Adipocyte (in vitro differentiated cells): ENCODE data around the gene INCENP.

Source experiments
- DNase-seq: peaks from one replicate; pipeline ENCODE4 v3.0.0-alpha.2; 2015; ENCODE audit warnings: low read depth
- H3K27me3 ChIP-seq: replicated peaks from 2 replicates; pipeline ENCODE4 v1.7.0; 2013; ENCODE audit warnings: mild to moderate bottlenecking, low read length, moderate library complexity; ENCODE audit not compliant: control insufficient read depth, insufficient read depth
- H3K36me3 ChIP-seq: 2 replicates; pipeline ENCODE4 v1.7.0; 2013; ENCODE audit warnings: low read length, mild to moderate bottlenecking, moderate library complexity; ENCODE audit not compliant: control insufficient read depth, insufficient read depth, severe bottlenecking
- H3K4me1 ChIP-seq: 2 replicates; pipeline ENCODE4 v1.7.0; 2013; ENCODE audit warnings: mild to moderate bottlenecking, low read length, moderate library complexity; ENCODE audit not compliant: control insufficient read depth, insufficient read depth
- H3K4me3 ChIP-seq: 2 replicates; pipeline ENCODE4 v1.7.0; 2013; ENCODE audit warnings: mild to moderate bottlenecking, low read length, moderate library complexity
- H3K9ac ChIP-seq: 2 replicates; pipeline ENCODE4 v1.7.0; 2013; ENCODE audit warnings: mild to moderate bottlenecking, low read length, moderate library complexity
- H3K9me3 ChIP-seq: 2 replicates; pipeline ENCODE4 v1.7.0; 2013; ENCODE audit warnings: mild to moderate bottlenecking, low read length, moderate library complexity; ENCODE audit not compliant: control insufficient read depth

INCENP gene

GRCh38 chr11:62153617-62154016 lies 29.8 kb downstream of the INCENP start:
- Histone ChIP-seq H3K36me3 (peaks cover 20% of the 10 kb centered on the region), H3K4me1 (no peaks in the 10 kb centered on the region), H3K4me3 (no peak overlapping the region), H3K27me3 (no peaks in the 10 kb centered on the region), H3K9ac (no peak overlapping the region), H3K9me3 (no peaks in the 10 kb centered on the region)
- DNase-seq: no peak

GRCh38 chr11:62157603-62158002 lies 33.8 kb downstream of the INCENP start:
- Histone ChIP-seq H3K4me3 (no peak overlapping the region), H3K4me1 (no peaks in the 10 kb centered on the region), H3K9ac (no peak overlapping the region), H3K9me3 (peaks cover 3% of the 10 kb centered on the region), H3K36me3 (peaks cover 2% of the 10 kb centered on the region), H3K27me3 (no peaks in the 10 kb centered on the region)
- DNase-seq: no peak

DNA sequence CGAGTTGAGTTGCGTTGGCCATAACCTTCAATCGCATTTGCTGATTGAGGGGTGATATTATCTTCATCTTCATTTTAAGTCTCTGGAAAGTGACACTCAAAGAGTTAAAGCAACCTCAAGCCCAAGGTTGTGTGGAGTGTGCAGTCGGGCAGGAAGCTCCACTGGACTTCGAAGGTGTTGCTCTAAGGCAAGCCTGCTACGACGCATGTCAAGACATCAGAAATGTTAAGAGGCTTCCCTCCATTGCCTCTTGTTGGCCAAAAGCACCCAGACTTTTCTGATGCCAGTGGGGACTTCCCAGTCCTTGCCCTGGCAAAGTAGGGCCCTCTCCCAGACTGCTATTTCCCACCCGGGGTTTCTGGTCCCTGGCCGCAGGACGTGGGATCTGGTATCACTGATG lies 42.6 kb downstream of the INCENP start:
- Histone ChIP-seq H3K9me3 (peaks cover 3% of the 10 kb centered on the region), H3K4me3 (no peak overlapping the region), H3K9ac (no peak overlapping the region), H3K4me1 (no peaks in the 10 kb centered on the region), H3K36me3 (no peaks in the 10 kb centered on the region), H3K27me3 (peaks cover 48% of the 10 kb centered on the region)
- DNase-seq: no peak

GRCh38 chr11:62169448-62169847 lies 45.6 kb downstream of the INCENP start:
- Histone ChIP-seq H3K9ac (no peak overlapping the region), H3K4me1 (no peaks in the 10 kb centered on the region), H3K9me3 (no peaks in the 10 kb centered on the region)

DNA sequence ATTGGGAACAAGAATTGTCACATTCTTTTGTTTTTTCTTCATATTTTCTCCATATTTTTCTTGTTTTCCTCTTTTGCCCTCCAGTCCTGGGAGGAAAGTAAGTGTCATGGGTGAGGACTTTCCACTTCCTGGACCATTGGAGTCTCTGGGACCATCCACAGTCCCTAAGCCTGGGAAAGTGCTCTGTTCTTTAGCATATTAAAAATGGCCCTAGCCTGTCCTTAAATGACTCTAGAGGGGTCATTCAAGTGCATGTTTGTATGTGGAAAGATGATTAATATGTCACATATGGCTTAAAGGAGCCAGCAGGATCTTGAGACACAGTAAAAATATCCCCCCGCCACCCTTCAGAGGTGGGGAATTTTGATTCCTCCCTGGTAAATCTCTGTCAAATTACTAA lies 46.1 kb downstream of the INCENP start:
- no peak for DNase-seq
- H3K27me3 ChIP-seq: peaks cover 68% of the 10 kb centered on the region
- no peaks in the 10 kb centered on the region for H3K4me1 ChIP-seq
- H3K36me3 ChIP-seq: no peaks in the 10 kb centered on the region
- no peak overlapping the region for H3K4me3 ChIP-seq
- no peaks in the 10 kb centered on the region for H3K9me3 ChIP-seq
- no peak overlapping the region for H3K9ac ChIP-seq

More at GRCh38 chr11:62169448-62169847, 45.6 kb downstream of the INCENP start:
- H3K4me3 ChIP-seq: no peak overlapping the region
- no peaks in the 10 kb centered on the region for H3K36me3 ChIP-seq
- no peak for DNase-seq
- peaks cover 64% of the 10 kb centered on the region for H3K27me3 ChIP-seq

DNA sequence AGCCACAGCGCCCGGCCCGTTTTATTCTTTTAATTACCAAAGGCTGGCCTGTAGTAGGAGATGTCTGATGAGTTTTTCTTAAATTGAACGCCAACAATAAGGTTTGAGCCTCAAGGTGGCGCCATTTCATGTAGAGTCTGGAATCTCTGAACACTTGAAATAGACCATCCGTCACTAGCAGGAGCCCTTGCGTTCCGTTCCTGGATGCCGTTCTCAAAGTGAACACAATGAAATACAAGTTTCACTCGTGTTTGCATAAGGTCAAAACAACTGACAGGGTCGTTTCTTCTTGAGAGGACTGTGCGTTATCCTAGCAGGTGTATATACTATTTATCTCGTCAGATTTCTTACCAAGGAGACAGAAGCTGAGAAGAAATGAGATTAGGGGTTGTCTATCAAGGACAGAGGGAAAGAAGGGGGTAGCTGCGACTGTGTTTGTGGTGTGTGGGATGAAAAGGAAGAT lies 47.5 kb downstream of the INCENP start:
- DNase-seq: peak; percentile 76
- H3K9ac ChIP-seq: no peak overlapping the region
- no peaks in the 10 kb centered on the region for H3K4me1 ChIP-seq
- no peaks in the 10 kb centered on the region for H3K9me3 ChIP-seq
- no peaks in the 10 kb centered on the region for H3K36me3 ChIP-seq
- no peak overlapping the region for H3K4me3 ChIP-seq
- peaks cover 61% of the 10 kb centered on the region for H3K27me3 ChIP-seq

DNA sequence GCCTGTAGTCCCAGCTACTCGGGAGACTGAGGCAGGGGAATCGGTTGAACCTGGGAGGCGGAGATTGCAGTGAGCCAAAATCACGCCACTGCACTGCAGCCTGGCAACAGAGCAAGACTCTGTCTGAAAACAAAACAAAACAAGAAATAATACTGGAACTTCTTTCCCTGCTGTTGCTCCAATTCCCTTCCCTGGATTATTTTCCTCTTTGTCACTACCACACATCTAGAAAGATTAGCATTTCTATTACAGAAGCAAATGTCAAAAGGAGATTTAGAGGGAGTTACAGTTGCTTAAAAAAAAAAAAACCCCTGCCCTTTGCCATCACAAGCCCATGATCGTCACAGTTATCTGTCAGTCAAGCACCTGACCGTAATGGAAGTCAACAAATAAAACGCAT lies 48.5 kb downstream of the INCENP start:
- H3K36me3 ChIP-seq: no peaks in the 10 kb centered on the region
- DNase-seq: no peak
- peaks cover 58% of the 10 kb centered on the region for H3K27me3 ChIP-seq
- no peak overlapping the region for H3K9ac ChIP-seq
- H3K4me3 ChIP-seq: no peak overlapping the region
- no peaks in the 10 kb centered on the region for H3K9me3 ChIP-seq
- no peaks in the 10 kb centered on the region for H3K4me1 ChIP-seq

GRCh38 chr11:62176766-62177165 lies 53.0 kb downstream of the INCENP start:
- H3K27me3 ChIP-seq: peaks cover 59% of the 10 kb centered on the region
- no peak overlapping the region for H3K9ac ChIP-seq
- no peak overlapping the region for H3K4me3 ChIP-seq
- H3K9me3 ChIP-seq: peaks cover 3% of the 10 kb centered on the region
- H3K4me1 ChIP-seq: no peaks in the 10 kb centered on the region
- no peaks in the 10 kb centered on the region for H3K36me3 ChIP-seq
- DNase-seq: no peak

- Histone ChIP-seq H3K9me3 (peaks cover 12% of the 10 kb centered on the region), H3K9ac (no peak overlapping the region), H3K27me3 (peaks cover 36% of the 10 kb centered on the region), H3K36me3 (no peaks in the 10 kb centered on the region), H3K4me1 (no peaks in the 10 kb centered on the region), H3K4me3 (no peak overlapping the region)
- no peak for DNase-seq
These were observed 56.2 kb downstream of the INCENP start for GRCh38 chr11:62179995-62180394.

- Histone ChIP-seq H3K9me3 (peaks cover 12% of the 10 kb centered on the region), H3K36me3 (no peaks in the 10 kb centered on the region), H3K4me3 (no peak overlapping the region), H3K4me1 (no peaks in the 10 kb centered on the region), H3K9ac (no peak overlapping the region), H3K27me3 (peaks cover 34% of the 10 kb centered on the region)
- no peak for DNase-seq
These were observed 57.3 kb downstream of the INCENP start for GRCh38 chr11:62181097-62181496.

GRCh38 chr11:62182147-62182891 lies 58.5 kb downstream of the INCENP start:
- DNase-seq: no peak
- Histone ChIP-seq H3K4me3 (no peak overlapping the region), H3K27me3 (peaks cover 30% of the 10 kb centered on the region), H3K36me3 (no peaks in the 10 kb centered on the region), H3K9ac (no peak overlapping the region), H3K4me1 (no peaks in the 10 kb centered on the region), H3K9me3 (peaks cover 12% of the 10 kb centered on the region)

DNA sequence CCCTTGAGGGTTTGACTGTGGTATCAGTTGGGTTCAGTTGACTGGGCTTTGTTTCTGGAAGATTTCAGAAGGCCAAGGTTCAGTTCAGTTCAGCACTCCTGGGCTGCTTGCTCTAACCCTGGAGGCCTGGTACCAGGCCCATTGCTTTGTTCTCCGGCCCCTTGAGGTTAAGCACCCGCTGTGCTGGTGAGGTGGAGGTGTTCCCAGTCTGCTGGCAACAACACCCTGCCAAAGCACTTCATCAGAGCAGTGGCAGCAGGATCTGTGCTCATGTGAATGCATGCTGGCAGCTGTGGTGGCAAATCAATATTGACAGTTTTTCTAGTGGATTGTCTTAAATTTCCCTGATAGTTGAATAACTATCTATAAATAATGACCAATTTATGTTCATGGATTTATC lies 62.4 kb downstream of the INCENP start:
- Histone ChIP-seq H3K9ac (no peak overlapping the region), H3K4me1 (no peaks in the 10 kb centered on the region), H3K27me3 (peaks cover 35% of the 10 kb centered on the region), H3K4me3 (no peak overlapping the region), H3K9me3 (peaks cover 9% of the 10 kb centered on the region), H3K36me3 (no peaks in the 10 kb centered on the region)
- no peak for DNase-seq
